ENCODE results near the gene NFIA. TPM values are rescaled to one million over a fixed set of nuclear protein-coding genes. Genes with fewer than 3 reads are reported as not detected.

The NFIA gene
- total and polyA plus RNA-seq, 2 donors (not counting 1 experiment from before 2014, with no cell fraction given) = 5.4 to 11.0 TPM

- Histone ChIP-seq H3K27me3 (ENCODE audit: control insufficient read depth, insufficient read depth, low read length) (no peaks in the 10 kb centered on the region), H3K27ac (ENCODE audit: insufficient read depth, low read length) (no peak overlapping the region), H3K4me2 (ENCODE audit: extremely low read depth, insufficient read depth, low read length) (no peak overlapping the region), H4K20me1 (ENCODE audit: control insufficient read depth, extremely low read depth, insufficient read depth, low read length) (no peaks in the 10 kb centered on the region), H3K36me3 (ENCODE audit: control insufficient read depth, insufficient read depth, low read length) (no peaks in the 10 kb centered on the region), H2AFZ (ENCODE audit: low read length) (no peak overlapping the region), H3K4me3 (replicated peaks in 1 of 4; ENCODE audit: control extremely low read depth in 1 of 4, insufficient read depth in 1 of 4, low read depth in 3 of 4, low read length in 4 of 4) (no peak overlapping the region), H3K79me2 (ENCODE audit: control insufficient read depth, insufficient read depth, low read length) (no peaks in the 10 kb centered on the region), H3K4me1 (ENCODE audit: control insufficient read depth, extremely low read depth, insufficient read depth, low read length) (no peaks in the 10 kb centered on the region), H3K9me3 (ENCODE audit: control insufficient read depth, insufficient read depth, low read depth, low read length) (no peaks in the 10 kb centered on the region), H3K9ac (ENCODE audit: insufficient read depth, low read length) (no peak overlapping the region)
- no peak for TF ChIP-seq CTCF (conservative IDR thresholded peaks at IDR 0.05 in 1 of 2, IDR thresholded peaks at IDR 0.05 in 1 of 2; ENCODE audit: low read depth in 1 of 2, low read length in 2 of 2)
- no peak for TF ChIP-seq EZH2 (IDR thresholded peaks at IDR 0.05; ENCODE audit: low read length, missing control alignments)
- no peak for DNase-seq (ENCODE audit: low read depth in 2 of 2)
These were observed 311.2 kb downstream of the NFIA start for GRCh38 chr1:61393575-61393974.

DNA sequence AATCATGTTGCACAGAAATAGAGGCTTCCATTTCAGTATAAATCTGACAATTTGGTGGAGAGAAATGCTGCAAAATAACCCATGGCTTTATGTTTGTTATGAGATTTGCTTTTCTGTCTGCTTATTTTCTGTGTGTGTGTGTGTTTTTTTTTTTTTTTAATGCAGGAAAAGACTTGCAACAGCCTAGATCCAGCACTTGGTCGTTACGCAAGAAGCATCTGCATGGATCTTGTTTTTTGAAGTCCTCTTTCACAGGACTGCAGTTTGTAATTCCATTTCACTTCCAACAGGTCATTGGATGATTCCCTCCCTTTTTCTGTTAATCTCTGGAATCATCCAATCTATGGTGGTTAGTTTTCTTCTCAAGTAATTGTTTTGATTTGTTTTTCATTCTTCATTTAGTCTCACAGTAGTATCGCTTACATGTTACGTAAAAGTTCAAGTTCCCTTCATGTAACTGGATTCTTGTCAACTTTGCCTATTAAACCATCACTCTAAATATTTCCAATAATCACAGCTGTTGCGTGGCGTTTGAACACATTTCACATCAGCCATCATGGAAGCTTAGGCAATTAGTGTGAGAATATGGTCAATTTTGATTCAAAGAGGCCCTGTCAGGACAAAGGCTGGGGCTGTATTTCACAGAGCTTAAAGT is 312.9 kb downstream of the NFIA start:
- Histone ChIP-seq H3K27me3 (ENCODE audit: control insufficient read depth, insufficient read depth, low read length) (no peaks in the 10 kb centered on the region), H3K27ac (ENCODE audit: insufficient read depth, low read length) (no peak overlapping the region), H3K79me2 (ENCODE audit: control insufficient read depth, insufficient read depth, low read length) (no peaks in the 10 kb centered on the region), H4K20me1 (ENCODE audit: control insufficient read depth, extremely low read depth, insufficient read depth, low read length) (no peaks in the 10 kb centered on the region), H3K4me3 (replicated peaks in 1 of 4; ENCODE audit: control extremely low read depth in 1 of 4, insufficient read depth in 1 of 4, low read depth in 3 of 4, low read length in 4 of 4) (no peak overlapping the region), H3K36me3 (ENCODE audit: control insufficient read depth, insufficient read depth, low read length) (no peaks in the 10 kb centered on the region), H3K9me3 (ENCODE audit: control insufficient read depth, insufficient read depth, low read depth, low read length) (no peaks in the 10 kb centered on the region), H3K4me2 (ENCODE audit: extremely low read depth, insufficient read depth, low read length) (no peak overlapping the region), H3K9ac (ENCODE audit: insufficient read depth, low read length) (no peak overlapping the region), H2AFZ (ENCODE audit: low read length) (no peak overlapping the region), H3K4me1 (ENCODE audit: control insufficient read depth, extremely low read depth, insufficient read depth, low read length) (no peaks in the 10 kb centered on the region)
- TF ChIP-seq CTCF (conservative IDR thresholded peaks at IDR 0.05 in 1 of 2, IDR thresholded peaks at IDR 0.05 in 1 of 2; ENCODE audit: low read depth in 1 of 2, low read length in 2 of 2) = no peak
- no peak for TF ChIP-seq EZH2 (IDR thresholded peaks at IDR 0.05; ENCODE audit: low read length, missing control alignments)
- peak in 1 of 2 donors; percentile 44 for DNase-seq (ENCODE audit: low read depth in 2 of 2)

DNA sequence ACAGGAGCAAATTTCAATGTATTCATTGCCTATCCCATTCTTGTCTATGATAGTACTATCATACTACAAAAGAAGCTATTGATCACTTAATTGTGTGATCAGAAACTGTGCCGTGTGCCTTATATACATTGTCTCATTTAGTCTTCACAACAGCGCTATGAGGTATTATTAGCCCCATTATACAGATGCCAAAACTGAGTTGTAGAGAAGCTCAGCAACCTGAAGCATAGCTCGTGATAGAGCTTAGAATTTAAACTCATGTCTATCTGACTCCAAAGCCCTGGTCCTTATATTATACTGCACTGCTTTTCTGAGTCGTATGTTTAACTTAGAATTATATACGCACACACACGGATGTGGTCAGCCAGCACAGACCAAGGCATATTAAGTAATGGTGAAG is 315.1 kb downstream of the NFIA start:
- Histone ChIP-seq H3K27me3 (ENCODE audit: control insufficient read depth, insufficient read depth, low read length) (no peaks in the 10 kb centered on the region), H3K36me3 (ENCODE audit: control insufficient read depth, insufficient read depth, low read length) (no peaks in the 10 kb centered on the region)

More for the DNA sequence above, 315.1 kb downstream of the NFIA start:
- TF ChIP-seq CTCF (conservative IDR thresholded peaks at IDR 0.05 in 1 of 2, IDR thresholded peaks at IDR 0.05 in 1 of 2; ENCODE audit: low read depth in 1 of 2, low read length in 2 of 2) (no peak), EZH2 (IDR thresholded peaks at IDR 0.05; ENCODE audit: low read length, missing control alignments) (no peak)
- Histone ChIP-seq H3K79me2 (ENCODE audit: control insufficient read depth, insufficient read depth, low read length) (no peaks in the 10 kb centered on the region), H3K4me1 (ENCODE audit: control insufficient read depth, extremely low read depth, insufficient read depth, low read length) (no peaks in the 10 kb centered on the region), H4K20me1 (ENCODE audit: control insufficient read depth, extremely low read depth, insufficient read depth, low read length) (no peaks in the 10 kb centered on the region), H3K4me3 (replicated peaks in 1 of 4; ENCODE audit: control extremely low read depth in 1 of 4, insufficient read depth in 1 of 4, low read depth in 3 of 4, low read length in 4 of 4) (no peak overlapping the region), H3K4me2 (ENCODE audit: extremely low read depth, insufficient read depth, low read length) (no peak overlapping the region), H3K27ac (ENCODE audit: insufficient read depth, low read length) (no peak overlapping the region), H3K9me3 (ENCODE audit: control insufficient read depth, insufficient read depth, low read depth, low read length) (no peaks in the 10 kb centered on the region), H3K9ac (ENCODE audit: insufficient read depth, low read length) (no peak overlapping the region), H2AFZ (ENCODE audit: low read length) (no peak overlapping the region)
- no peak for DNase-seq (ENCODE audit: low read depth in 2 of 2)

Measured in fibroblast of lung (primary cell).